Measurements from ENCODE around the gene IPPK.

- no peak for TF ChIP-seq CTCF (IDR thresholded peaks at IDR 0.05)
- TF ChIP-seq POLR2A (IDR thresholded peaks at IDR 0.05) = no peak
These were observed 62.8 kb downstream of the IPPK start for GRCh38 chr9:92607088-92607487.

All from testis (tissue), 2 donors.